PFSK-1 (cell line): Measurements from ENCODE around the gene RAVER2.

Experiments
- FOXP2 ChIP-seq: optimal IDR thresholded peaks from 2 replicates; pipeline ENCODE3; 2011; ENCODE audit warnings: borderline replicate concordance, control low read depth, inconsistent platforms; ENCODE audit not compliant: insufficient read depth; ENCODE audit errors: extremely low read length, extremely low read depth
- POLR2AphosphoS5 ChIP-seq: IDR thresholded peaks from 2 replicates; pipeline ENCODE4 v1.6.1; 2012; ENCODE audit warnings: low read depth, mild to moderate bottlenecking, control low read depth, low read length, moderate library complexity
- REST ChIP-seq, 2 experiments: IDR thresholded peaks; 2 replicates each; pipeline versions ENCODE4 v1.6.1 to v1.8.0; 2011 to 2012; ENCODE audit warnings: low read depth in 2 of 2, low read length in 2 of 2, control low read depth in 1 of 2, inconsistent platforms in 1 of 2, mild to moderate bottlenecking in 1 of 2, moderate library complexity in 1 of 2; ENCODE audit not compliant: insufficient read depth in 1 of 2
- SIN3A ChIP-seq: IDR thresholded peaks from 2 replicates; pipeline ENCODE4 v1.6.1; 2012; ENCODE audit warnings: mild to moderate bottlenecking, low read length, moderate library complexity, borderline replicate concordance; ENCODE audit not compliant: insufficient read depth
- TAF1 ChIP-seq: IDR thresholded peaks from 2 replicates; pipeline ENCODE4 v1.6.1; 2012; ENCODE audit warnings: low read length, control low read depth, borderline replicate concordance; ENCODE audit not compliant: insufficient read depth

RAVER2 gene

GRCh38 chr1:64775113-64775512, 30.2 kb downstream of the RAVER2 start:
- TF ChIP-seq SIN3A (no peak), FOXP2 (no peak), REST (IDR thresholded peaks at IDR 0.05; ENCODE audit: insufficient read depth in 1 of 2, low read depth in 2 of 2, low read length in 2 of 2) (no peak)

GRCh38 chr1:64790832-64791487, 46.1 kb downstream of the RAVER2 start:
- no peak for TF ChIP-seq TAF1
- no peak for TF ChIP-seq FOXP2
- no peak for TF ChIP-seq REST (IDR thresholded peaks at IDR 0.05; ENCODE audit: insufficient read depth in 1 of 2, low read depth in 2 of 2, low read length in 2 of 2)
- no peak for TF ChIP-seq SIN3A

- no peak for TF ChIP-seq REST (IDR thresholded peaks at IDR 0.05; ENCODE audit: insufficient read depth in 1 of 2, low read depth in 2 of 2, low read length in 2 of 2)
- no peak for TF ChIP-seq SIN3A
- TF ChIP-seq POLR2AphosphoS5, result no peak
- TF ChIP-seq FOXP2, result no peak
- no peak for TF ChIP-seq TAF1
These were observed 54.0 kb downstream of the RAVER2 start for GRCh38 chr1:64798872-64799271.

GRCh38 chr1:64801851-64802523, 57.1 kb downstream of the RAVER2 start:
- no peak for TF ChIP-seq POLR2AphosphoS5
- no peak for TF ChIP-seq REST (IDR thresholded peaks at IDR 0.05; ENCODE audit: insufficient read depth in 1 of 2, low read depth in 2 of 2, low read length in 2 of 2)
- no peak for TF ChIP-seq TAF1
- no peak for TF ChIP-seq FOXP2
- no peak for TF ChIP-seq SIN3A

- TF ChIP-seq SIN3A (no peak), FOXP2 (no peak), REST (IDR thresholded peaks at IDR 0.05; ENCODE audit: insufficient read depth in 1 of 2, low read depth in 2 of 2, low read length in 2 of 2) (no peak), TAF1 (no peak), POLR2AphosphoS5 (no peak)
These were observed 64.4 kb downstream of the RAVER2 start for GRCh38 chr1:64809309-64809708.
